Epidermal melanocyte (primary cell): ENCODE results near the gene ADCY5.

ENCODE experiments used
- DNase-seq: peaks from one replicate; pipeline ENCODE4 v3.0.0; 2011; ENCODE audit warnings: low spot score; ENCODE audit not compliant: insufficient read length

The ADCY5 gene

GRCh38 chr3:123409443-123410148 lies 39.3 kb downstream of the ADCY5 start:
- DNase-seq: no peak

- no peak for DNase-seq
These were observed 42.3 kb downstream of the ADCY5 start for GRCh38 chr3:123406598-123406997.

- DNase-seq: no peak
These were observed 42.9 kb downstream of the ADCY5 start for GRCh38 chr3:123405936-123406510.

GRCh38 chr3:123405021-123405420 lies 43.9 kb downstream of the ADCY5 start:
- no peak for DNase-seq

DNA sequence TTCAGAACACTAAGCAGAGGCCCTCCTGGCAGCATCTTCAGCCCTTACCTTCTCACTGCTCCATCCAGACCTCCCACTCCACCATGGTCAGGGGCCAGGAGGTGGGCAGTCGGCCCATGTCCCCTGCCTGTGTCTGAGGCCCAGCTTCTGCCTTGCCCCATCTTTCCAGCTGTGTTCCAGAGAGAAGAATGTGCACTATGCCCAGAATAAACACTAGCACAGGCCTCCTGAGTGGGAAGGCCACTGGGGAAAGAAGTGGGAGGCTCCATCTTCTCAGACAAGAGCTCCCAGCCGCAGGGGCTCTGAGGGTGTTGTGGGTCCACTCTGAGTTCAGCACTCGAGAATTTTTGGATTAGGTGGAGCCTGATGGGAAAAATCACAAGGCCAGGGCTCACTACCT lies 44.5 kb downstream of the ADCY5 start:
- no peak for DNase-seq

DNA sequence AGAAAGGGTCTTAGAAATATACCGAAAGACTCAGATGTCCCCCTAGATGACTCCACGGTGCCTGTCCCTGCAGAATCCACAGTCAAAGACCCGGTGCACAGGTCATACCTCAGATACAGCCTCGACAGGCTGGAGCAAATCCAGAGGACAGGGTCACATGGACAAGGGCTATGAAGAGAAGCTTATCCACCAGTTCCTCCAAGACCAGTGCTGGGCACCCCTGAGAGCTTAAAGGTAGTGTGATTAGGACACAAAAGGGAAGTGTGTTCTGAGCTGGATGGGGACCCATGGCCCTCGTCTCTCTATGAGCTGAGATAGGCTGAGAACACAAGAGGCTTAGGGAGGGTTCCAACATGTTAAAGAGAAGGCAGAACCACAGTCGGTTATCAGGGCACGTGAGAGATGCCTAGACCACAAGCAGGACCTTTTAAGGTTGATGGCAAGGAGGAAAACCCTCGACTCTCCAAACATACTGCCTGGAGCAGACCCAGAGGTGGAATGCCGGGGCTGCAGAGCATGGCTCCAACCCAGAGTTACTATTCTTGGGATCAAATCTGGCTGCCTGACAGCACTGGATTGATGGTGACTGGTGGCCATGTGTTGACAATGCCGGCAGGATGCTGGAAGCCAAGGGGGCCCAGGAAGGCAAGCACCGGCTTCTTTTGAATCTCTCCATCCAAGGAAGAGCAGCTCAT lies 46.9 kb downstream of the ADCY5 start:
- DNase-seq: no peak

GRCh38 chr3:123400169-123400568 lies 48.7 kb downstream of the ADCY5 start:
- DNase-seq: no peak

GRCh38 chr3:123399653-123400052 lies 49.2 kb downstream of the ADCY5 start:
- no peak for DNase-seq

GRCh38 chr3:123397921-123398785 lies 50.7 kb downstream of the ADCY5 start:
- DNase-seq: no peak

DNA sequence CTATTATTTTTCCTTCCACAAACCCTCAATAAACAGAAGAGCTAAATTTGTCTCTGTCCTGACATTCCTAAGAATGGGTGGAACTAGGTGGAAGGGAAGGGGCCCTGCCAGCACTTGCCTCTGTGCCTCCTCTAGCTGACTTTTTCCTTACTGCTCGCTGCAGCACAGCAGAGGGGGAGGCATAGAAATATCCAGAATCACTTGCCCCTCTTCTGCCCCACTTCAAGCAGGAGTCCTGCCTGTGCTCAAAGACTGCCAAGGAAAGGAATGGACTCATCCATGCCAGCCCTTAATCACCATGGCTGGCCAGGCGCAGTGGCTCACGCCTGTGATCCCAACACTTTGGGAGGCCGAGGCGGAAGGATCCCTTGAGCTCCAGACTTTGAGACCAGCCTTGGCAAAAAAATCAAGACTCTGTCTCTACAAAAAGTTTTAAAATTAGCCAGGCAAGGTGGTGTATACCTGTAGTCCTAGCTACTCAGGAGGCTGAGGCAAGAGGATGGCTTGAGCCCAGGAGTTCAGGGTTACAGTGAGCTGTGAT lies 51.8 kb downstream of the ADCY5 start:
- DNase-seq: no peak

DNA sequence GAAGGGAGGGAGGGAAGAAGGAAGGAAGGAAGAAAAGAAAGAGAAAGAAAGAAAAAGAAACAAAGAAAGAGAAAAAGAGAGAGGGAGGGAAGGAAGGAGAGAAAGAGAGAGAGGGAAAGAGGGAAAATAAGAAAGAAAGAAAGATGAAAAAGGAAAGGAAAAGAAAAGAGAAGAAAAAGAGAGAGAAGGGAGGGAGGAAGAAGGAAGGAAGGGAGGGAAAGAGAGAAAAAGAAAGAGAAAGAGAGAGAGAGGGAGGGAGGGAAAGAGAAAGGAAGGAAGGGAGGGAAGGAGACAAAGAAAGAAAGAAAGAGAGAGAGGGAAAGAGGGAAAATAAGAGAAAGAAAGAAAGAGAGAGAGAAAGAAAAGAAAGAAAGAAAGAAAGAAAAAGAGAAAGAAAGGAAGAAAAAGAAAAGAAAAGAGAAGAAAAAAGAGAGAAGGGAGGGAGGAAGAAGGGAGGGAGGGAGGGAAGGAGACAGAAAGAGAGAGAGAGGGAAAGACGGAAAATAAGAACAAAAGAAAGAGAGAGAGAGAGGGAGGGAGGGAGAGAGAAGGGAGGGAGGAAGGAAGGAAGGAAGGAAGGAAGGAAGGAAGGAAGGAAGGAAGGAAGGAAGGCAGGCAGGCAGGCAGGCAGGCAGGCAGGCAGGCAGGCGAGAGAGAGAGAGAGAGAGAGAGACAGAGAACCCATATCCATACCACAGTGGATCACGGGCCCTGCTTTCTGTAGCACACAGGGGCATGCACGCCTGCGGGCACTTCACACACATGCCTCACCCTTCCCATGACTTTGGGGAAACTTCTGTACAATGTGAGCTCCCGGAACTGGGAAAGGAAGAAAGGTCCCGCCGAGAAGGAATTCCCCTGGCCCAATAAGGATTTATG lies 52.5 kb downstream of the ADCY5 start:
- DNase-seq: peak; percentile 43

GRCh38 chr3:123395235-123395634 lies 53.7 kb downstream of the ADCY5 start:
- no peak for DNase-seq

DNA sequence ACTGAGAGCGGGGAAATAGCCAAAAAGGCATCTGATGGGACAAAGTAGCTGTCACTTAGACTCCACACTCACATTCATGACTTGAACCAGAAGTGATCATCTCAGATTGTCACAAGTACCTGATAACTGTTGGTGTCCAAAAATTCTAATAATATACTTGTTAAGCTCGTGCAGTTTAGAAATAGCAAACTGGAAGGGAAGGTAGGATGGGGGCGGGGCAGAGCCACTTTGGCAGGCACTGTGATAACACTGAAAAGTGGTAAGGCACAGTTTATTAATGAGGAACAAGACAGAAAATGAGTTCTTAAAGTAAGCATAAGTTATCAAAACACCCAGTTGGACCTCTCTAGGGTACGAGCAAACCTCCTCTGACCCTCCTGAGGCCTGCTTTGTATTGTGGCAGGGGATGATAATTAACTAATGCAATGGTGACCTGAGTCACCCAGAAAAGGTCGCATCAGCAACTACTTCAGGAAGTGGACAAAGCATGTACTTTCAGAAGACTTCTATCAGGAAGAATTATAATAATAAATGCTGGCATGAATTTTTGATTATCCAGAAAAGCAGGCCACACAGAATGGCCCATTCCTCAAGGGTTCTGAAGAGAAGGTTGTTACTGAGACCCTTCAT lies 54.4 kb downstream of the ADCY5 start:
- DNase-seq: no peak

DNA sequence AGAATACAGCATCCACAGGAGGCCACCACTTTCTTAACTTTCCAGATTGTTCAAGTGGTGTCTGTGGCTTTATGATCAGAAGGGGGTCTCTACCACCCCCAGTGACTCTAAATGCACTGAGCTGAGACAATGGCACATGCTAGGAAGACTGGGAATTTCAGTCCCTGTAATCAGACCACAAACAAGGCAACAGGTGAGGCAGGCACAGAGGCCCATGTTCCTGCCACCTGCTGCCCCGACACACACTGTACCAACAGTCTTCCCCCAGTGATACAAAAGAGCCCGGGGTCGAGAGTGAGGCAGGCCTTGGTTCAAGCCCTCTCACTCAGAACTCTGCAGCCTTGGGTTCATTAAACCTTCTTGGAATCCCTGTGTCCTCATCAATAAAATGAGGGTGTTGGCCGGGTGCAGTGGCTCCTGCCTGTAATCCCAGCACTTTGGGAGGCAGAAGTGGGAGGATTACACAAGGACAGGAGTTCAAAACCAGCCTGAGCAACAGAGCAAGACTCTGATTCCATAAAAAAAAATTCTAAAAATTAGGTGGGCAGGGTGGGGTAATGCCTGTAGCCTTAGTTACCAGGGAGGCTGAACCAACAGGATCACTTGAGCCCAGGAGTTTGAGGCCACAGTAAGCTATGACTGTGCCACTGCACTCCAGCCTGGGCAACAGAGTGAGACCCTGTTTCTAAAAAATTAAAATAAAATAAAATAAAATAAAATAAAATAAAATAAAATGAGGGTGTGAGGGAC lies 55.8 kb downstream of the ADCY5 start:
- no peak for DNase-seq

DNA sequence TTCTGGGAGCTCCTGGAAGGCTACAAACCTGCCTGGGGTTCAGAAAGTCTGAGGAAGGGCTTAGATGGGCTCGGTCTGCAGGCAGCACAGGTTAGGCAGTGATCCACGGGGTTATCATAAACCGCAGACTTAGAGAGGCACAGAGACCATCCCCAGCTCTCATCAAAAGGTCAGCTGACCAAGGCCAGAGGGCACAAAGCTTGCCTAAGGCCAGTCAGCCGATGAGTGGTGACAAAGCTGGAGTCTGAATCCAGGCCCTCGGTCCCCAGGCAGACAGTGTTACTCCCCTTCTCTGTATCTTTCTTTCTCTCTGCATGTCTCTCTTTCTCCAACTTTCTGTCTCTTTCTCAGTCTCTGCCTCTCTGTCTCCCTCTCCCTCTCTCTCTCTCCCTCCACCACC lies 56.5 kb downstream of the ADCY5 start:
- no peak for DNase-seq

- DNase-seq: no peak
These were observed 57.9 kb downstream of the ADCY5 start for GRCh38 chr3:123390865-123391600.

DNA sequence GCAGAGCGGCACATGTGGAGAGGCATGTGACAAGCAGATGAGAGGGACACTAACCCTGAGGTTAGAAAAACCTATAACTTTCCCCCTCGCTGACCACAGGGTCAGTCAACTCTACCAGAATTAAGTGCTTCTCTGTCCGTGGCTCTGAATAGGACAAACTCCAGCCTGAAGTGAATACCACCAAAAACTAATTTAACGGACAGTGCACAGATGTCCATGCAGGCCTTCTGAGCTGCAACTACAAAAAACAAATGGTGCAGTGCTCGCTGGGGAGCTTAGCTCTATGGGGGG lies 59.3 kb downstream of the ADCY5 start:
- DNase-seq: no peak

DNA sequence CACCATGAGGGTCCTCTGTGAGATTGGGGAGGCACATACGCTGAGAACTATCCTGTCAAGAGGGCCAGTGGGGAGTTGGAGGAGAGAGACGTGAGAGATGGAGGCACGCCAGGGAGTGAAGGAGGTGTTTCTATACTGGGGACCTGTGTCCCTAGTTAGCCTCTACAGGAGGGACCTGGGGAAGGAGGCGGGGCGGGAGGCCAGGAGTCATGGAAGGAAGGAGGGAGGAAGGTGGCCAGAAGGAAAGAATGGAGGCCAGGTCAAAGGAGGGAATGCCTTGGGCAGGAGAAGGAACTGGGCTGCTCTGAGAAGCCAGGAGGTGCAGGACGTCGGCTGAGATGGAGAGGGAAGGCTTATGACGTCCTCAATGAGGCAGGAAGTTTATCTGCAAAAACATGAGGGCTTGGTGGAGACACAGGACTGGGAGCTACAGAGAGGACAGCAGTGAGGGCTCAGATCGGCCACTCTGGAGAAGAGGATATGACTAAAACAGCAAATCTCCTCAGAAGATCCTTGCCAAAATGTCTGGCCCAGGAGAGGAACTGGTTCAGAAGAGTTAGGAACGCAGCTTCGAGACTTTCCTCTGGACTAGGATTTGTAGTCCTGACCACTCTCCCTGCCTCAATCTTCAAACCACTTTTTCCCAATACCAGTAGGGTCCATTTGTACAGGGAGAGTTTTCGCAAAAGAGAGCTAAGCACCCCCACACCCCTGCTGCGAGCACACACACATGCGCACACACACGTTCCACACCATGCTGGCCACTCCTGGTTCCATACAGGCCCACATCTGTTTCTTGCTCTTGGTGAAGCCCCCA lies 59.9 kb downstream of the ADCY5 start:
- no peak for DNase-seq
